DOHH2 (cell line): ENCODE measurements around the gene COQ9.
A peak's percentile ranks its signal among the peaks of the same experiment; 100 is the strongest.

Source experiments
- H3F3A ChIP-seq: fragments of 200-600 bp; sonication (generic), shearing (Covaris generic); 2 replicates; pipeline ENCODE4 v1.6.0; 2016; ENCODE audit warnings: antibody characterized with exemption, mild to moderate bottlenecking; ENCODE audit not compliant: control insufficient read depth, insufficient read depth
- H3K27ac ChIP-seq: fragments of 200-600 bp; sonication (generic); 2 replicates; pipeline ENCODE4 v1.5.1; 2014; ENCODE audit warnings: low read depth, mild to moderate bottlenecking, low read length, moderate library complexity
- H3K27me3 ChIP-seq: fragments of 200-600 bp; sonication (generic); 2 replicates; pipeline ENCODE4 v1.6.1; 2014; ENCODE audit warnings: mild to moderate bottlenecking, low read length, mixed read lengths; ENCODE audit not compliant: control insufficient read depth
- H3K36me3 ChIP-seq: fragments of 200-600 bp; sonication (generic); 2 replicates; pipeline ENCODE4 v1.6.1; 2014; ENCODE audit warnings: mild to moderate bottlenecking, low read length, moderate library complexity, mixed read lengths; ENCODE audit not compliant: control insufficient read depth
- H3K4me1 ChIP-seq: fragments of 200-600 bp; sonication (generic); 2 replicates; pipeline ENCODE4 v1.6.1; 2014; ENCODE audit warnings: mild to moderate bottlenecking, low read length, mixed read lengths; ENCODE audit not compliant: control insufficient read depth
- H3K4me2 ChIP-seq: fragments of 200-600 bp; sonication (generic); 2 replicates; pipeline ENCODE4 v1.6.0; 2014; ENCODE audit warnings: mild to moderate bottlenecking, low read length, moderate library complexity
- H3K4me3 ChIP-seq: fragments of 200-600 bp; sonication (generic); 2 replicates; pipeline ENCODE4 v1.5.1; 2014; ENCODE audit warnings: mild to moderate bottlenecking, low read length, mixed read lengths
- H3K79me2 ChIP-seq: fragments of 200-600 bp; sonication (generic); 2 replicates; pipeline ENCODE4 v1.6.1; 2014; ENCODE audit warnings: mild to moderate bottlenecking, low read length, mixed read lengths; ENCODE audit not compliant: control insufficient read depth
- H3K9me2 ChIP-seq: fragments of 200-600 bp; sonication (generic); replicated peaks from 2 replicates; pipeline ENCODE4 v1.6.1; 2014; ENCODE audit warnings: mild to moderate bottlenecking, low read length, mixed read lengths; ENCODE audit not compliant: control insufficient read depth
- H3K9me3 ChIP-seq: fragments of 200-600 bp; sonication (generic); 2 replicates; pipeline ENCODE4 v1.6.1; 2014; ENCODE audit warnings: antibody characterized with exemption, low read length, mixed read lengths; ENCODE audit not compliant: control insufficient read depth, insufficient read depth
- H4K20me1 ChIP-seq: fragments of 200-600 bp; sonication (generic); 2 replicates; pipeline ENCODE4 v1.6.0; 2014; ENCODE audit warnings: low read depth, mild to moderate bottlenecking, antibody characterized with exemption, low read length, moderate library complexity; ENCODE audit not compliant: control insufficient read depth, insufficient read depth
- CTCF ChIP-seq: fragments of 200-600 bp; sonication (generic); IDR thresholded peaks from one replicate; pipeline ENCODE4 v1.5.1; 2014; ENCODE audit warnings: antibody characterized with exemption, mild to moderate bottlenecking, low read depth, low read length; ENCODE audit not compliant: poor library complexity, severe bottlenecking
- EZH2phosphoT487 ChIP-seq: fragments of 200-600 bp; sonication (generic); IDR thresholded peaks from 2 replicates; pipeline ENCODE4 v1.6.1; 2017; ENCODE audit warnings: borderline replicate concordance, mild to moderate bottlenecking, antibody characterized with exemption, low read length, moderate library complexity, mixed read lengths

Gene COQ9

DNA sequence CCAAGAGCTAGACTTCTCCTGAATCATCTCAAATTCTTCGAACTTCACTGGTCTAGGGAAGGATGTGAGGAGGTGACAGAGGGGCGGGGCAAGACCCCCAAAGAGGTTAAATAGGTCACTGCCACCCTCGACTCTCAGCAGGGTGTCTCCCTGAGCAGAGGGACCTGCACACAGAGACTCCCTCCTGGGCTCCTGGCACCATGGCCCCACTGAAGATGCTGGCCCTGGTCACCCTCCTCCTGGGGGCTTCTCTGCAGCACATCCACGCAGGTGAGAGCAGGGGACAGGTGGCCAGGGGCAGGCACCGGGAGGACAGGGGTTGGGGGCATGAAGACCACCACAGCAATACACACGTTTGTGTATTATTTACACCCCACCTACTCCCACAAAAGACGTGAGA lies 33.5 kb upstream of the COQ9 start:
- no peaks in the 10 kb centered on the region for H3K9me3 ChIP-seq
- no peaks in the 10 kb centered on the region for H4K20me1 ChIP-seq
- no peaks in the 10 kb centered on the region for H3K36me3 ChIP-seq
- H3K4me1 ChIP-seq = peaks cover 35% of the 10 kb centered on the region
- H3K9me2 ChIP-seq = no peaks in the 10 kb centered on the region
- H3K27me3 ChIP-seq = peaks cover 66% of the 10 kb centered on the region
- TF ChIP-seq EZH2phosphoT487 = no peak
- no peak for TF ChIP-seq CTCF
- no peak overlapping the region; the same call in 1 of the 2 replicates for H3K4me3 ChIP-seq
- H3K79me2 ChIP-seq = no peaks in the 10 kb centered on the region
- H3F3A ChIP-seq = no peaks in the 10 kb centered on the region
- no peak overlapping the region for H3K27ac ChIP-seq
- peak overlapping the region; percentile 50 for H3K4me2 ChIP-seq

DNA sequence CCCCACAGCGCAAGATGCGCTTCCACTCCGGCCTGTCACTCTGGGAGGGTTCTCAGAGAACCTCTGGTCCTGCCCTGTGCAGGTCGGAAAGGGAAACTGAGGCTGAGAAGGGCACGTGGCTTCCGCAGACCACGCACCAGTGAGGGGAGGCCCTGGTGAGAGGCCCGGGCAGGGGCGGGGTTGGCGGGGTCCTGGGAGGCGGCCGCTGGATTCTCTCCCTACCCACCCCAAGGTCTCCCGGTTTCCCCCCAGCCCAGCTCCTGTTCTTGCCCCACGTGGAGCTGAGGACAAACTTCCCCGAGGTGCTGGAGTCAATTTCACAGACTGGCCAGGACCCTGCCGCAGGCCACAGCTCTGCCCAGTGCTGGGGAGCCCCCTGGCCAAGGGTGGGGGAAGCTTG lies 31.2 kb upstream of the COQ9 start:
- no peak for TF ChIP-seq EZH2phosphoT487
- H3K9me3 ChIP-seq = no peaks in the 10 kb centered on the region
- no peaks in the 10 kb centered on the region for H3F3A ChIP-seq
- H3K36me3 ChIP-seq = no peaks in the 10 kb centered on the region
- no peak overlapping the region for H3K4me3 ChIP-seq
- peaks cover 41% of the 10 kb centered on the region for H3K4me1 ChIP-seq
- H3K27ac ChIP-seq = no peak overlapping the region
- H4K20me1 ChIP-seq = no peaks in the 10 kb centered on the region
- peaks cover 46% of the 10 kb centered on the region for H3K27me3 ChIP-seq
- no peaks in the 10 kb centered on the region for H3K9me2 ChIP-seq
- H3K79me2 ChIP-seq = no peaks in the 10 kb centered on the region
- no peak overlapping the region for H3K4me2 ChIP-seq

DNA sequence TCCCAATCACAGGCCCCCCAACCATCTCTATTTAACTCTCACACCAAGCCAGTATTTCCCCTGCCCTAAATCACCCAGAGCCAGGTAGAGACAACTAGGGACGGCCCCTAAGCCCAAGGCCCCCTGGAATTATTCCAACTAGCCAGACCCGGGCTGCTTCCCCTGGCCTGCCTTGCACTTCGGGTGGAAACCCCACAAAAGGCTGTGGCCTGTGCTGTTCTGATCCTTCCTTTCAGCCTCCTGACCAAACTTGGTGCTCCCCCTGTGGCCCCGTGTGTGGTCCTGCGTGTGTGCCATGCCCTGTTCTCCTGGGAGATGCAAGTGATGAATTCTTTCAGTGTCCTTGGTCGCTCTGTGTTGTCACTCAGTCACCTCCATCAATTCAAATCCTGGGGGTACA lies 27.8 kb upstream of the COQ9 start:
- Histone ChIP-seq H3K9me3 (no peaks in the 10 kb centered on the region), H3K4me1 (peaks cover 29% of the 10 kb centered on the region), H3K27me3 (peaks cover 20% of the 10 kb centered on the region), H3K4me3 (no peak overlapping the region), H3F3A (peaks cover 4% of the 10 kb centered on the region; the same call in 1 of the 2 replicates), H3K27ac (no peak overlapping the region), H3K4me2 (no peak overlapping the region), H3K9me2 (no peaks in the 10 kb centered on the region), H4K20me1 (no peaks in the 10 kb centered on the region), H3K79me2 (no peaks in the 10 kb centered on the region), H3K36me3 (no peaks in the 10 kb centered on the region)
- TF ChIP-seq EZH2phosphoT487 = no peak
- no peak for TF ChIP-seq CTCF

- H3K4me1 ChIP-seq = peaks cover 21% of the 10 kb centered on the region
- no peaks in the 10 kb centered on the region; the same call in 1 of the 2 replicates for H3K36me3 ChIP-seq
- H4K20me1 ChIP-seq = no peaks in the 10 kb centered on the region
- no peaks in the 10 kb centered on the region for H3K27me3 ChIP-seq
- H3K4me3 ChIP-seq = no peak overlapping the region
- no peaks in the 10 kb centered on the region for H3K79me2 ChIP-seq
- no peak overlapping the region for H3K27ac ChIP-seq
- no peaks in the 10 kb centered on the region for H3K9me3 ChIP-seq
- TF ChIP-seq EZH2phosphoT487 (no peak), CTCF (peak; percentile 58)
- peaks cover 4% of the 10 kb centered on the region; the same call in 1 of the 2 replicates for H3F3A ChIP-seq
- no peak overlapping the region for H3K4me2 ChIP-seq
- no peaks in the 10 kb centered on the region for H3K9me2 ChIP-seq
Measured at GRCh38 chr16:57422026-57422944, 25.0 kb upstream of the COQ9 start.
